GM03348 (cell line): Measurements from ENCODE around the gene CBLN1.
"Not testable (repeated sequence)": the region's sequence is repeated elsewhere in the genome, so short reads cannot be mapped to it uniquely, and the experiment has no call there.

Source experiments
- DNase-seq: peaks from one replicate; pipeline ENCODE4 v3.0.0; 2012; ENCODE audit warnings: low spot score

Gene CBLN1

GRCh38 chr16:49277766-49278566 lies 3.7 kb downstream of the CBLN1 start:
- DNase-seq = no peak

GRCh38 chr16:49277386-49277742 lies 4.3 kb downstream of the CBLN1 start:
- no peak for DNase-seq

GRCh38 chr16:49276646-49277385 lies 4.8 kb downstream of the CBLN1 start:
- DNase-seq = no peak

DNA sequence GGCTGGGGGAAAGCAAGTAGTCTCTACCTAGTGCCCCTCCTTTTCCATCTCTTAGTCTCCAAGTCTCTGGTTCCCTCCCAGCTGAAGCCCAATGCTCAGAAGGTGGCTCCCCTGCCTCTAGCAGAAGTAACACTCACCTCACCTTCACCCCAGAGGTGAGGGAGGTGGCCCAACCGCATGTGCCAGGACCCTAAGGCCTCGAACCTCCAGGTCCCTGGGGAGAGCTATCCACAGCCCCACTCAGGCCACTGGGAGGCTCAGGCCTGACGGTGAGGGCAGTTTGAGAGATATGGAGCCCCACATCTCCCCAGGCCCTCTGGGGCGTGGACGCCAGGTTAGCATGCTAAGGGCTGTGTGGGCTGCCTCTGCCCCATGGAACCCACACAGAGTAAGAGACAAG lies 5.8 kb downstream of the CBLN1 start:
- no peak for DNase-seq

DNA sequence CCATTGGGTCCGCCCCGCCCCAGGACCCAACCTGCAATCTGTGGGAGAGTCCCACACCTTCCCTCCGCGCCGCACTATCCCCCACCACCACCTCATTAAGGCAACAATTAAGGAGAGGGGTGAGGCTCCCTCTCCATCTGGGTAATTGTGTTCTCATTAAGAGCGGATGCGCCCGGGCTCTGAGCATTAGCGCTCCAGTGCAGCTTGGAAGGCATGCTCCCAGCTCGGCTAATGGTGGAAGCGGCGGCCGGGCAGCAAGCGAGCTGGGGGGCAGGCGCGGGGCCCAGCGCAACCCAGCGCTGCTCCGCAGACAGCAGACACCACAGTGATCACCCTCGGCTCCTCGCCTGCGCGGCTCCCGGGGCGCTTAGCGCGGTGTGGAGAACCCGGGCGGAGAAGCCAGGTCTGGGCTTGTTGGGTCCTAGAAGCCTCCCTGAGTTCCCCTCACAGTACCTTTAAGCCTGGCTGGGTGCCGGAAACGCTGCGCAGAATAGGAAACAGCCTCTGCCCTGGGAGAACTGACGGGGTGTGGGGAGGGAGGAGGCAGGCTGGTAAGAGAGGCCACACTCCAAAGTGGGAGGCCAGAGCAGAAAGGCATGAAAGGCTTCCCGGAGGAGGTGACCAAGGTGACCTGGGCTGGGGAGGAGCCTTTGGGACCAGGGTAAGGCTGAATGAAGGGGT lies 6.4 kb downstream of the CBLN1 start:
- DNase-seq = no peak

DNA sequence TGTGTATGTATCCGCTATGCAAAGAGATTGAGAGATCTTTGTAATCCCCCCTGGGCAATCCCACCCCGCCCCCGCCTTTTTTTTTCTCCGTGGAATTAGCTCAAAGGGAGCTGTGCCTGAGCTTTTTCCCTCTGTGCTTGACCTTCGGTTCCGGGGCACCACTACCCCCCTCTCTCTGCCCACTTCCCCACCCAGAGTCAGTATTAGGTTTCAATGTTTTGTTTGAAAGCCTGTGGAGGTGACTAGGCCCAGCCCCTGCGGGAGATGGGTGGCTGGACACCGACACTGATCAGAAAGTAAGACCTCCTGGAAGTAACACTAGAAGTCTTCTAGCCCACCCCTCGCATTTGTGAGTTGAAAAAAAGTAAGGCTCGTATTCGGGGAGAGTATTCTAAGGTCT lies 7.0 kb downstream of the CBLN1 start:
- DNase-seq = no peak

- DNase-seq = no peak
These were observed 7.9 kb downstream of the CBLN1 start for GRCh38 chr16:49273771-49274170.

DNA sequence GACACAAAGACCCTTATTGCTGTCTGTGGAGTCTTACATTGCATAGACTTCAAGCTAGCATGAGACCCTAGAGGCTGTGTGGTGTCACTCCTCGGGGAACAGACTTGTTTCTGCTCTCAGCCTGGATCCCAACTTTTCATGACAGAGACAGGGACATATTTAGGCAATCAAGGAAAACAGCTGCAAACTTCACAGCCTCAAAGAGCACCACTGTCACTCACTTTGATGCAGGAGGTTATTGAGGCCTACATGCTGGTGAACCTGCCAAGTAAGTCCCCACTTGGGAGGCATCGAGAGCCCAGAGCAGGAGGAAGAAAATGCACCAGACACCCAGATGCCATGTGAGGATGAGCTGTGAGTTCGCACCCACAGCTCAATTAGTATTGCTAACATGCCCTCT lies 10.3 kb downstream of the CBLN1 start:
- no peak for DNase-seq

GRCh38 chr16:49269201-49269600 lies 12.4 kb downstream of the CBLN1 start:
- no peak for DNase-seq

- DNase-seq = no peak
These were observed 13.0 kb downstream of the CBLN1 start for GRCh38 chr16:49268667-49269066.

DNA sequence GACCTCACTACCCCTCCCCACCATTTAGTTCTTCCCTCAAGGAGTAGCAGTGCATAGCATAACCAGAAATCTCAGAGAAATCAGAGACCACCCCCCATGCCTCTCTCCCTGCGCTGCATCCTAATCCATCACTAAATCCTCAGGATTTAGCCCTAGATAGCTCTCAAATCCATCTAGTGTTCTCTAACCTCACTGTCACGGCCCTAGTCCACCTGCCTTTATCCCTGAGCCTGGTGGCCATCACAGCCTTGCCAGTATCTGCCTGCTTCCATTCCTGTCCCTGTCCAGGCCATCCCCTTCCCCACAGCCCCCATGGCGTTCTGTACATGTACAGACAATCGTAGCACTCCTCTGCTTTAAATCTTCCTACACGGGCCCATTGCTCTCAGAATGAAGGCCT lies 19.1 kb downstream of the CBLN1 start:
- DNase-seq = no peak

DNA sequence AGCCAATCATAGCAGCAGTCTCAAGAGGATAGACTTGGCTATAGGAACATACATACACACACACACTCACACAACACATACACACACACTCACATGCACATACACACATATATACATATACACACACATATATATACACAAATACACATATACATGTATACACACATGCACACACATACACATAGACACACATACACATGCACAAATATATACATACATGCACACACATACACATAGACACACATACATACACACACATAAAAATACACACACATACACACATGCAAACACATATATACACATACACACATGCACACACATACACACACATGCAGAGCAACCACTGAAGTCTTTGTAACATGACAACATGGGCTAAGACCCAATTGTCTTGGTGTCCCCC lies 19.7 kb downstream of the CBLN1 start:
- DNase-seq = no peak

DNA sequence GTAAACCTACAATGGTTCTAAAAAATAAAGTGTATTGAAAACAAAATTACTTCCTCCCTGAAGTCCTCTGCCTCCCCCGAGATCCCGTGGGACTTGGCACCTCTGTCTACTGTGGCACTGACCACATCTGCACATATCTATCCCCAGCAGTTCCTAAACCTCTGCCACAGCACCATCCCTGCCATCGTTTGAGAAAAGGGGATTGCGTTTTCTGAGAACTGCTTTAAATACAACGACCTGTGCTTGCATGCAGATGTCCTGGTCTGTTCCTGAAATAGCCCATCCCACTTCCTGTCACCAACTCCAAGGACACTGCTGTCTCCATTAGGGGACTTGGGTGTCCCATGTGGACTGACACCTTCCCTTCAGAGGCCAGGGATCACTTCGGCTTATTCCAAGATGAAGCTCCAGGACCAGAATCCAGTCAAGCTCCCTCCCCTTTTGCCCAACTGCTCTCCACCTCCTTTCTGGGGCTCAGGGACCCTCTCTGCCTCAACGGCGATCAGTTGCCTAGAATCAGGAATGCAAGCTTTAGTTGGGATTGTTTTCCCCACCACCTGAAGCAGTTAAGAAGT lies 20.6 kb downstream of the CBLN1 start:
- no peak for DNase-seq

DNA sequence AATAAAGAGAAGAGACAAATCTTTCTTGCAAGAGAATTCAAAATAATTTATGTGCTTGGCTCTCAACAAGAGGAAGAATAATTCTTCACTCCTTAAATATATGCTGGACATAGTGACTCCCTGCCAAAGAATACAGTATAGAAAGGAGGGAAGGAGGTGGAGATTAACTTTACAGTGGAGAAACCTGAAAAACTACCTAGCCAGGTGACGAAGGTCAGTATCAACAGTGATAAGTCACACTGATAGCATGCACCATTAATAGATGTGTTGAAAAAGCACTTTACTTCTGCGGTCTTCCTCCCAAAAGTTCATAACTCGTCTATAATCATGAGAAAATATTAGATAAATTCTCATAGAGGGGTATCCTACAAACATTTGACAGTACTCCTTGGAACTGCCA lies 21.4 kb downstream of the CBLN1 start:
- DNase-seq = no peak

- DNase-seq = no peak
These were observed 22.3 kb downstream of the CBLN1 start for GRCh38 chr16:49259330-49259729.

- DNase-seq = no peak
These were observed 30.9 kb downstream of the CBLN1 start for GRCh38 chr16:49250689-49251088.

DNA sequence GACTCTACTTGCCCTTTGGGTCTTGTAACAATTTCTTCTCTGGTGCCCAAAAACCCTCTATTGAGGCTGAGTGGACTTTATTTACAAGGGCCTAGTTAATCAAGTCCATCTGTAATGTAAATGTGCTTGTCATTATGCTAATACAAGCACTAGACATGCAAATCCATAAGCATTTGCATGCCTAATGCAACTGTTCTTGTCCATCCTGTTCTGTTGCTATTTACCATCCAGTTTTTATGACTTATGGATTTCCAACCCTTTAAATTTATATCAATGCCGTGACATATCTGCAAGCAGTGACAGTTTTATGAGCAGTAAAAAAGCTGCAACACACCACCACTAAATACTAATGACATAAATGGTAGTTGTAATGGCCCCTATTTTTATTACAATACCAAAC lies 33.4 kb downstream of the CBLN1 start:
- no peak for DNase-seq

- DNase-seq = no peak
These were observed 45.4 kb downstream of the CBLN1 start for GRCh38 chr16:49236216-49236615.

DNA sequence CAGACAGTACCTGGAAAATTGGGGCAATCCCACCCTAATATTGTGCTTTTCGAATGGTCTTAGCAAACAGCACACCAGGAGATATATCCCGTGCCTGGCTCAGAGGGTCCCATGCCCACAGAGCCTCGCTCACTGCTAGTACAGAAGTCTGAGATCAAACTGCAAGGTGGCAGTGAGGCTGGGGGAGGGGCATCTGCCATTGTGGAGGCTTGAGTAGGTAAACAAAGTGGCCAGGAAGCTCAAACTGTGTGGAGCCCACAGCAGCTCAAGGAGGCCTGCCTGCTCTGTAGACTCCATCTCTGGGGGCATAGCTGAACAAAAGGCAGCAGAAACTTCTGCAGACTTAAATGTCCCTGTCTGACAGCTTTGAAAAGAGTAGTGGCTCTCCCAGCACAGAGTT lies 53.3 kb downstream of the CBLN1 start:
- not testable (repeated sequence) for DNase-seq
